Loucy (cell line): Measurements from ENCODE around the gene TMEM163.
"Not testable (repeated sequence)": the region's sequence is repeated elsewhere in the genome, so short reads cannot be mapped to it uniquely, and the experiment has no call there.

Source experiments
- H2AFZ ChIP-seq: fragments of 200-600 bp; sonication (generic); 2 replicates; pipeline ENCODE4 v1.6.0; 2016; ENCODE audit warnings: antibody characterized with exemption, mild to moderate bottlenecking, low read length, moderate library complexity
- H3F3A ChIP-seq: fragments of 200-600 bp; 2 replicates; pipeline ENCODE4 v1.6.0; 2016; ENCODE audit warnings: antibody characterized with exemption, low read depth, mild to moderate bottlenecking
- H3K27me3 ChIP-seq: fragments of 200-600 bp; sonication (generic); 2 replicates; pipeline ENCODE4 v1.6.1; 2014; ENCODE audit warnings: low read length, mild to moderate bottlenecking; ENCODE audit not compliant: insufficient read depth, poor library complexity, severe bottlenecking
- H3K36me3 ChIP-seq: fragments of 200-600 bp; sonication (generic); 2 replicates; pipeline ENCODE4 v1.6.1; 2016; ENCODE audit warnings: low read length; ENCODE audit not compliant: insufficient read depth
- H3K4me1 ChIP-seq: fragments of 200-600 bp; sonication (generic); 2 replicates; pipeline ENCODE4 v1.5.1; 2014; ENCODE audit warnings: low read length, mild to moderate bottlenecking; ENCODE audit not compliant: insufficient read depth, poor library complexity, severe bottlenecking
- H3K4me2 ChIP-seq: fragments of 200-600 bp; sonication (generic); 2 replicates; pipeline ENCODE4 v1.6.0; 2014; ENCODE audit warnings: antibody characterized with exemption, low read length, low read depth, mild to moderate bottlenecking; ENCODE audit not compliant: poor library complexity, severe bottlenecking
- H3K4me3 ChIP-seq: fragments of 200-600 bp; sonication (generic); 2 replicates; pipeline ENCODE4 v1.5.1; 2014; ENCODE audit warnings: low read length, mild to moderate bottlenecking, mixed read lengths; ENCODE audit not compliant: poor library complexity, severe bottlenecking
- H3K79me2 ChIP-seq: fragments of 200-600 bp; sonication (generic); 2 replicates; pipeline ENCODE4 v1.6.1; 2014; ENCODE audit warnings: low read length; ENCODE audit not compliant: insufficient read depth
- H3K9ac ChIP-seq: fragments of 200-600 bp; sonication (generic); 2 replicates; pipeline ENCODE4 v1.6.0; 2014; ENCODE audit warnings: mild to moderate bottlenecking, low read depth, low read length, moderate library complexity; ENCODE audit not compliant: poor library complexity, severe bottlenecking
- H3K9me2 ChIP-seq: fragments of 200-600 bp; sonication (generic); replicated peaks from 2 replicates; pipeline ENCODE4 v1.6.1; 2016; ENCODE audit warnings: low read depth, low read length, mixed read lengths
- H3K9me3 ChIP-seq: fragments of 200-600 bp; sonication (generic); 2 replicates; pipeline ENCODE4 v1.6.1; 2014; ENCODE audit warnings: mild to moderate bottlenecking, antibody characterized with exemption, low read length, low read depth; ENCODE audit not compliant: insufficient read depth
- H4K20me1 ChIP-seq: fragments of 200-600 bp; sonication (generic); 2 replicates; pipeline ENCODE4 v1.6.0; 2014; ENCODE audit warnings: antibody characterized with exemption, low read length, mild to moderate bottlenecking; ENCODE audit not compliant: insufficient read depth, poor library complexity, severe bottlenecking
- EZH2phosphoT487 ChIP-seq: fragments of 200-600 bp; IDR thresholded peaks from 2 replicates; pipeline ENCODE4 v1.6.1; 2018; ENCODE audit warnings: antibody characterized with exemption, mild to moderate bottlenecking, moderate library complexity, borderline replicate concordance
- TF ChIP-seq, protein P1 (sequence below): fragments of 200-600 bp; sonication (generic); conservative IDR thresholded peaks from 2 replicates; pipeline ENCODE4 v1.5.1; 2014; ENCODE audit warnings: mild to moderate bottlenecking, antibody characterized with exemption, low read length

Gene TMEM163

DNA sequence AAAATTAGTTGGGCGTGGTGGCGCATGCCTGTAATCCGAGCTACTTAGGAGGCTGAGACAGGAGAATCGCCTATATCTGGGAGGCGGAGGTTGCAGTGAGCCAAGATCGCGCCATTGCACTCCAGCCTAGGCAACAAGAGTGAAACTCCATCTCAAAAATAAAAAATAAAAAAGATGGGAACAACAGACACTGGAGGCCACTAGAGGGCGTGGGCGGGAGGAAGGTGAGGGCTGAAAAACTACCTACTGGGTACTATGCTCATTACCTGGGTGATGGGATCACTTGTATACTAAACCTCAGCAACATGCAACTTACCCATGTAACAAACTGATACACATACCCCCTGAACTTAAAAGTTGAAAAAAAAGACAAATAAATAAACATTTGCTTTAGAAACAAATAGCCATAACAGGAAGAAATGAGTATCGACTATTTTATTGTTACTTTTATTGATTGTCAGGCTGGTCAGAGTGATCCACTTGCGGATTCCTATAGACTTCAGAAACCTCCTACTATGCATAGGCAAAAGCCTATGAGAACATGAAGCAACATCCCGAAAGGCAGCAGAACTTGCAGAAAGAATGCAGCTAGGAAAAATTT is 61.0 kb downstream of the TMEM163 start:
- no peaks in the 10 kb centered on the region for H3K27me3 ChIP-seq
- H3K9me2 ChIP-seq, result no peaks in the 10 kb centered on the region
- no peak overlapping the region for H3K4me3 ChIP-seq
- H3F3A ChIP-seq, result no peaks in the 10 kb centered on the region
- H4K20me1 ChIP-seq, result no peaks in the 10 kb centered on the region
- no peak overlapping the region for H2AFZ ChIP-seq
- H3K4me2 ChIP-seq, result no peak overlapping the region
- H3K9me3 ChIP-seq, result no peaks in the 10 kb centered on the region
- H3K36me3 ChIP-seq, result no peaks in the 10 kb centered on the region
- TF ChIP-seq, protein P1, sequence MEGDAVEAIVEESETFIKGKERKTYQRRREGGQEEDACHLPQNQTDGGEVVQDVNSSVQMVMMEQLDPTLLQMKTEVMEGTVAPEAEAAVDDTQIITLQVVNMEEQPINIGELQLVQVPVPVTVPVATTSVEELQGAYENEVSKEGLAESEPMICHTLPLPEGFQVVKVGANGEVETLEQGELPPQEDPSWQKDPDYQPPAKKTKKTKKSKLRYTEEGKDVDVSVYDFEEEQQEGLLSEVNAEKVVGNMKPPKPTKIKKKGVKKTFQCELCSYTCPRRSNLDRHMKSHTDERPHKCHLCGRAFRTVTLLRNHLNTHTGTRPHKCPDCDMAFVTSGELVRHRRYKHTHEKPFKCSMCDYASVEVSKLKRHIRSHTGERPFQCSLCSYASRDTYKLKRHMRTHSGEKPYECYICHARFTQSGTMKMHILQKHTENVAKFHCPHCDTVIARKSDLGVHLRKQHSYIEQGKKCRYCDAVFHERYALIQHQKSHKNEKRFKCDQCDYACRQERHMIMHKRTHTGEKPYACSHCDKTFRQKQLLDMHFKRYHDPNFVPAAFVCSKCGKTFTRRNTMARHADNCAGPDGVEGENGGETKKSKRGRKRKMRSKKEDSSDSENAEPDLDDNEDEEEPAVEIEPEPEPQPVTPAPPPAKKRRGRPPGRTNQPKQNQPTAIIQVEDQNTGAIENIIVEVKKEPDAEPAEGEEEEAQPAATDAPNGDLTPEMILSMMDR, result peak; percentile 66
- TF ChIP-seq EZH2phosphoT487, result no peak
- H3K4me1 ChIP-seq, result no peaks in the 10 kb centered on the region
- no peaks in the 10 kb centered on the region for H3K79me2 ChIP-seq
- H3K9ac ChIP-seq, result no peak overlapping the region

DNA sequence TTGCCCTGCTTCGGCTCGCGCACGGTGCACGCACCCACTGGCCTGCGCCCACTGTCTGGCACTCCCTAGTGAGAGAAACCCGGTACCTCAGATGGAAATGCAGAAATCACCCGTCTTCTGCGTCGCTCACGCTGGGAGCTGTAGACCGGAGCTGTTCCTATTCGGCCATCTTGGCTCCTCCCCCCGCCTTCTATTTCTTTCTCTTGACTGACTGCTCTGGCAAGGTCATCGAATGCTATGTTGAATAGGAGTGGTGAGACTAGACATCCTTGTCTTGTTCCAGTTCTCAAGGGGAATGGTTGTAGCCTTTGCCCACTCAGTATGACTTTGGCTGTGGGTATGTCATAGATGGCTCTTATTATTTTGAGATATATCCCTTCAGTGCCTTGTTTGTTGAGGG is 62.4 kb downstream of the TMEM163 start:
- H3K4me2 ChIP-seq, H3K36me3 ChIP-seq, H3K9me3 ChIP-seq, H4K20me1 ChIP-seq, H3K27me3 ChIP-seq, H3K79me2 ChIP-seq, H3K9ac ChIP-seq, H3K4me3 ChIP-seq, H3K9me2 ChIP-seq, H3F3A ChIP-seq, H2AFZ ChIP-seq, H3K4me1 ChIP-seq: not testable (repeated sequence)

DNA sequence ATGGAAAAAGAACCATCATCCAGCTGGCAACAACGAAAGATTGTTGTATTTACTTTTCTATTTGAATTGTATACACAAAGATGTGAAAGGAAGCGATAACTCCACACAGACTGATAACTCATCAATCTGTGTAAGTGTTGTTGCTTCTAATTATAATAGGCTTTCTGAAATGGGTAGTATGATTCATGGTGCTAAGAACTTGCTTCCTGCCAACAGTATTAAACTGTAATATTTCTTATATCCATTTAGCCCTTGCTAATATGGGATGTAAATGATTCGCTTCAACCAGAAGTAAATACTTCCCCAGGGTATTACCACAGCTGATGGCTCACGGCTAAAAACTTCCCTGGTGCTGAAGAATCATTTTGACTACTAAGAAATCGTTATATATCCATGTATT is 70.2 kb downstream of the TMEM163 start:
- Histone ChIP-seq H2AFZ (no peak overlapping the region), H3K27me3 (no peaks in the 10 kb centered on the region), H3K9ac (no peak overlapping the region), H3K9me3 (no peaks in the 10 kb centered on the region), H3K36me3 (no peaks in the 10 kb centered on the region), H3K4me1 (no peaks in the 10 kb centered on the region), H3K79me2 (no peaks in the 10 kb centered on the region), H3K4me2 (no peak overlapping the region), H3K9me2 (no peaks in the 10 kb centered on the region), H4K20me1 (no peaks in the 10 kb centered on the region), H3K4me3 (no peak overlapping the region), H3F3A (no peaks in the 10 kb centered on the region)
- TF ChIP-seq EZH2phosphoT487, result no peak

DNA sequence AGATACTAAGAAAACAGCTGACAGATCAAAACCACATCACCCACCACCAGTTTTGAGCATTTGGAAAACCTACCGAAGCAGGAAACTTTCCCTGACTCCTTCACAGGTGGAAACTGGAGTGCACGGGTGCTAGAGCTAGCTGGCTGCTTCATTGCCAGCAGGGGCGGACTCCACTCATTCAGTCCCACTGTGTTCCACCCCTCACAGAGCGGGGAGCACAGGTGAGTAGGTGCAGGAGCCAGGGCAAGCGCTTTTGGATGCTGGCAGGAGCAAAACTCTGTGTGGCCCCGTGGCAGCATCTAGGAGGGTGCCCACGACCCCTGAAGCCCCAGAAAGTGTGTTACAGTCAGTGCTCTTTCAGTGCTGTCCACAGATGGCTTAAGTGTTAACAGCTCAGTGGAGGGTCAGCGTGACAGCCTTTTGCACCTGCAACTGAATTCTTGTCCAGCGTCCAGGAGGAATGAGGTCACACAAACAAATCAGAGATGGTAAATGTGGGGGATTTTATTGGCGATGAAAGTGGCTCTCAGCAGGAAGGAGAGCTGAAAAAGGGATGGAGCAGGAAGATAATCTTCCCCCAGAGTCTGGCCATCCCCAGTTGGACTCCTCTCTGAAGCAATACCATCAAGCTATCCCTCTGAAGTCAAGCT is 71.1 kb downstream of the TMEM163 start:
- Histone ChIP-seq H3K9me3 (no peaks in the 10 kb centered on the region), H3K4me1 (no peaks in the 10 kb centered on the region), H3F3A (no peaks in the 10 kb centered on the region), H3K9ac (no peak overlapping the region), H3K79me2 (no peaks in the 10 kb centered on the region), H4K20me1 (no peaks in the 10 kb centered on the region), H3K9me2 (no peaks in the 10 kb centered on the region), H2AFZ (no peak overlapping the region), H3K27me3 (no peaks in the 10 kb centered on the region), H3K4me3 (no peak overlapping the region), H3K36me3 (no peaks in the 10 kb centered on the region), H3K4me2 (no peak overlapping the region)
- TF ChIP-seq, protein P1, result no peak
- no peak for TF ChIP-seq EZH2phosphoT487
